ENCODE results near the gene HTRA2. TPM values are rescaled to one million over a fixed set of nuclear protein-coding genes. Genes with fewer than 3 reads are reported as not detected.
"Not testable (repeated sequence)": the region's sequence is repeated elsewhere in the genome, so short reads cannot be mapped to it uniquely, and the experiment has no call there.

Gene HTRA2
- total and polyA plus RNA-seq, 4 donors: 27.4 to 46.9 (median 33.7) TPM

DNA sequence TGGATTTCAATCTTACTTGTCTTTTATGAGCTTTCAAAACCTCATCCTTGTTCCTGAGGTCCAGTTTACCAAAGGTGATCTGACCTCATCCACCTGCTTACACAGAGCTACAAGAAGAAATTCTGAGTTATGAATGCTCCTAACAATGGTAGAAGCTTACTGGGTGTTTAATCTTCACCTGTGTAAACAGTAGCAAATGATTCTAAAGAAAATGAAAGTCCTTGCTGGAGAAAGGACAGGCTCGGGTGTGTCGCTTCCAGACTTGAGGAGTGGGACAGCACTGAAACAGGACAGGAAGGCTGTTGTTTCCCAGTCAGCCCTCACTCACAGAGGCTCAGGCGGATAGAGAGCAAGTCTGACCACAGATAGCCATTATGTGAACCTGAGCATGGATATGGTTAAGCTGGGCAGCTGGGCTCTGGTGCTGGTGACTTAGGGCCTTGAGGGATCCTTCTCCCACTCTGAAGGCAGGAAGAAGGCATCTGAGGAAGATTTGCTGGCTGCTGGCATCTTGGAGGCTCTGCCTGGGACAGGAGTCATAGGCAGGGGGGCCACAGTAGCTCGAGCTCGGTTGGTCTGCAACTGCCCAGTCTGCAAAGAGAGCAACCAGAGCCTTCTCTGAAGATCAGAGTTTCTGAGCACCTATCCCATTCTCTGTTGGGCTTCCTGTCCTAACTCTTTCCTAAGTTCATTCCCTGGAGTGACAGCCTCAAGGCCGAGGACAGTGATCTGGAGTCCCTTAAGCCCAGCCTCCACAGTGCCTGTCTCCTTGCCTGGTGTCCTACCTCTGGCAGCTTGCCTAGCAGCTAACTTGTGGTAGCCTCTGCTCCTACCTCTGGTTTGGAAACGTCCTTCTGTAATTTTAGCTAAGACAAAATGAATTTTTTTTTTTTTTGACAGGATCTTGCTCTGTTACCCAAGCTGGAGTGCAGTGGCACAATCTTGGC, 28.8 kb downstream of the HTRA2 start:
- Histone ChIP-seq H3K4me3 (ENCODE audit: low read length in 2 of 2) (no peak overlapping the region), H3K4me1 (ENCODE audit: control insufficient read depth in 1 of 2, insufficient read depth in 2 of 2, low read length in 2 of 2) (no peaks in the 10 kb centered on the region), H3K9me3 (ENCODE audit: control insufficient read depth, low read length) (no peaks in the 10 kb centered on the region), H3K27me3 (ENCODE audit: control insufficient read depth in 1 of 2, insufficient read depth in 2 of 2, low read length in 1 of 2) (no peaks in the 10 kb centered on the region), H3K27ac (ENCODE audit: low read depth in 1 of 2, low read length in 2 of 2) (no peak overlapping the region), H3K36me3 (ENCODE audit: control insufficient read depth in 1 of 2, insufficient read depth in 2 of 2, low read length in 1 of 2) (no peaks in the 10 kb centered on the region)
- ATAC-seq (ENCODE audit: low FRiP score): no peak
- 70 to 71% methylated on average over 7 of the region's 7 CpGs for WGBS, 2 donors
- no peak for DNase-seq
- intact Hi-C loops (cut with DNase I): no loop called here

DNA sequence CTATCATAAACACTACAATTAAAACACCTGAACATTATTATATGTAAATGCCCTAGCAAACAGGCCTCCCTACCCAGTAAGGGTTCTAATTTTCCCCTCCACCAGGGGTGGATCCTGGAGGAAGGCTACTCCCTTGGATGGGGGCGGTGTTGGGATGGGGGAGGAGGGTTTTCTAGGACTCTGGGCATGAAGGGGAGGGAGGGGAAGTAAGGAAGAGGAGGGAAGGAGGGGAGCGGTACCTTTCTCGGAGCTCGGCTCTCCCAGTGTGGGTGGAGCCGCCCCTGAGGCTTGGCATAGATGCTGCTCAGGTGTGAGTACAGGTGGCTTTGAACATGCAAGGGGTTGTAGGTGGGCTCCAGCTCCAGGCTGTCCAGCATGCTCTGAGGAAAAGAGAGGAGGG, 30.2 kb downstream of the HTRA2 start:
- DNase-seq (no peak), ATAC-seq (ENCODE audit: low FRiP score) (no peak)
- Histone ChIP-seq H3K27me3 (ENCODE audit: control insufficient read depth in 1 of 2, insufficient read depth in 2 of 2, low read length in 1 of 2) (no peaks in the 10 kb centered on the region), H3K4me3 (ENCODE audit: low read length in 2 of 2) (no peak overlapping the region), H3K36me3 (ENCODE audit: control insufficient read depth in 1 of 2, insufficient read depth in 2 of 2, low read length in 1 of 2) (no peaks in the 10 kb centered on the region), H3K27ac (ENCODE audit: low read depth in 1 of 2, low read length in 2 of 2) (no peak overlapping the region), H3K9me3 (ENCODE audit: control insufficient read depth, low read length) (no peaks in the 10 kb centered on the region), H3K4me1 (ENCODE audit: control insufficient read depth in 1 of 2, insufficient read depth in 2 of 2, low read length in 2 of 2) (no peaks in the 10 kb centered on the region)
- 21 to 31% methylated on average over 5 of the region's 5 CpGs for WGBS, 2 donors
- intact Hi-C loops (cut with DNase I): no loop called here

DNA sequence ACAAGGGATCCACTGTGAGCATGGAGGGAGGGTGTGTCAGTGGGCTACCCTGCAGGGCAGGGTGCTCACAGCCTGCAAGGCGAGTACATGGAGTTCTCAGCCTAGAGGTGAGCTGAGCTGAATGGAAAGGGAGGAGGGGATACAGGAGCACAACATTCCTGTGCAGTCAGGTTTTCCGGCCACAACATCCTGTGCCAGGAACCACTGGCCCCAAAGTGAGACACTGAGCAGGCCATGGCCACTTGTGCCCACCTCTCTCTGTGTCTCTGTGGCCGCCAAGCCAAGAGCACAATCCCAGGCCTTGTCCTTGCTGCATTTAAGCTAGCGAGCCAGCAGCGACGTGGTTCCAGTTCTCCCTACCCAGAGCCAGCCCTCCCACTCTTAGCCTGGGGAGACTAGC, 30.9 kb downstream of the HTRA2 start:
- DNase-seq (no peak), ATAC-seq (ENCODE audit: low FRiP score) (no peak)
- Histone ChIP-seq H3K27ac (ENCODE audit: low read depth in 1 of 2, low read length in 2 of 2) (no peak overlapping the region), H3K36me3 (ENCODE audit: control insufficient read depth in 1 of 2, insufficient read depth in 2 of 2, low read length in 1 of 2) (no peaks in the 10 kb centered on the region), H3K4me1 (ENCODE audit: control insufficient read depth in 1 of 2, insufficient read depth in 2 of 2, low read length in 2 of 2) (no peaks in the 10 kb centered on the region), H3K27me3 (ENCODE audit: control insufficient read depth in 1 of 2, insufficient read depth in 2 of 2, low read length in 1 of 2) (no peaks in the 10 kb centered on the region), H3K4me3 (ENCODE audit: low read length in 2 of 2) (no peak overlapping the region), H3K9me3 (ENCODE audit: control insufficient read depth, low read length) (no peaks in the 10 kb centered on the region)
- intact Hi-C loops (cut with DNase I): no loop called here
- 50 to 51% methylated on average over 6 of the region's 6 CpGs for WGBS, 2 donors

DNA sequence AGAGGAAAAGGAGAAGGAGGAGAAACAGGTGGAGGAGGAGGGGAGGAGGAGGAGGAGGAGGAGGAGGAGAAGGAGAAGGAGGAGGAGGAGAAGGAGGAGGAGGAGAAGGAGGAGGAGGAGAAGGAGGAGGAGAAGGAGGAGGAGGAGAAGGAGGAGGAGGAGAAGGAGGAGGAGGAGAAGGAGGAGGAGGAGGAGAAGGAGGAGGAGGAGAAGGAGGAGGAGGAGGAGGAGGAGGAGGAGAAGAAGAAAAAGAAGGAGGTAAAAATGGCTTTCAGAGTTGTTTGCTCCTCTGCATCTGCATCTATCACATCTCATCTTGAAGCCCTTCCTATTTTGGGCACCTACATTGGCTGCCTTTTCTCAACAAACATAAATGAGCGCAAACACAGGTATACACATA, 31.3 kb downstream of the HTRA2 start:
- H3K4me3 ChIP-seq (ENCODE audit: low read length in 2 of 2); H3K36me3 ChIP-seq (ENCODE audit: control insufficient read depth in 1 of 2, insufficient read depth in 2 of 2, low read length in 1 of 2); H3K4me1 ChIP-seq (ENCODE audit: control insufficient read depth in 1 of 2, insufficient read depth in 2 of 2, low read length in 2 of 2); ATAC-seq (ENCODE audit: low FRiP score); H3K9me3 ChIP-seq (ENCODE audit: control insufficient read depth, low read length); DNase-seq; H3K27me3 ChIP-seq (ENCODE audit: control insufficient read depth in 1 of 2, insufficient read depth in 2 of 2, low read length in 1 of 2); H3K27ac ChIP-seq (ENCODE audit: low read depth in 1 of 2, low read length in 2 of 2); intact Hi-C loops (cut with DNase I): not testable (repeated sequence)
- 87 to 97% methylated on average over 1 of the region's 1 CpG for WGBS, 2 donors

DNA sequence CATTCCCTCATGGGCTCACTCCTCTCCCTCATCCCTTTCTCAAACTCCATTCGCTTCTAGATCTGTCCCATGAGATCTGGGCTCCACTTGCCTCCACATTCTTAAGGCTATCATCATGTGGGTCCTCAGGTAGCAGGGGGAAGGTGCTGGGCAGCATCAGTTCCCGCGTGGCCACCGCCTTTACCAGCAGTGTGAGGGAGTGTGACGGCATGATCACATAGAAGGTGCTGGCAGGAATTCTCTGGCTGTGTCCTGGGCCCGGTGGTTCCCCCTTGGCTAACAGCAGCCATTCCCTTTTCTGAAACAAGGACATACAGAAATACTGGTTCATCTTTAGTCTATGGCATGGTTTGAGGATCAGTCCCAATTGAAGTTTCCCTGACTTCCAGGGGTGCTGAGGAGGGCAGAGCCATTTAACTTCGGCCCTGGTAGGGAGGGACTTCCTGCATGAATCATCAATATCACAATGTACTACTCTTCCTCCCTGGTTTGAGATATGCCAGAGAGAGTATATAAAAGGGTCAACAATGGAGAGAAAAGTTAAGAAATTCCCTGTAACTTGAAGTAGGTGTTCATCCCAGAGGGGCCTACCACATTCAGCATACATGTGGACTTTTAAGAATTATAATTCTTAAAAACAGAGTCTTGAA, 32.5 kb downstream of the HTRA2 start:
- ATAC-seq (ENCODE audit: low FRiP score): no peak
- H3K27ac ChIP-seq (ENCODE audit: low read depth in 1 of 2, low read length in 2 of 2): no peak overlapping the region
- intact Hi-C loops (cut with DNase I): no loop called here
- WGBS, 2 donors: 78 to 81% methylated on average over 7 of the region's 7 CpGs
- H3K36me3 ChIP-seq (ENCODE audit: control insufficient read depth in 1 of 2, insufficient read depth in 2 of 2, low read length in 1 of 2): no peaks in the 10 kb centered on the region
- no peak for DNase-seq
- H3K9me3 ChIP-seq (ENCODE audit: control insufficient read depth, low read length): no peaks in the 10 kb centered on the region
- H3K4me1 ChIP-seq (ENCODE audit: control insufficient read depth in 1 of 2, insufficient read depth in 2 of 2, low read length in 2 of 2): peaks cover 0 to 2% of the 10 kb centered on the region in 2 donors
- H3K27me3 ChIP-seq (ENCODE audit: control insufficient read depth in 1 of 2, insufficient read depth in 2 of 2, low read length in 1 of 2): no peaks in the 10 kb centered on the region
- no peak overlapping the region for H3K4me3 ChIP-seq (ENCODE audit: low read length in 2 of 2)

DNA sequence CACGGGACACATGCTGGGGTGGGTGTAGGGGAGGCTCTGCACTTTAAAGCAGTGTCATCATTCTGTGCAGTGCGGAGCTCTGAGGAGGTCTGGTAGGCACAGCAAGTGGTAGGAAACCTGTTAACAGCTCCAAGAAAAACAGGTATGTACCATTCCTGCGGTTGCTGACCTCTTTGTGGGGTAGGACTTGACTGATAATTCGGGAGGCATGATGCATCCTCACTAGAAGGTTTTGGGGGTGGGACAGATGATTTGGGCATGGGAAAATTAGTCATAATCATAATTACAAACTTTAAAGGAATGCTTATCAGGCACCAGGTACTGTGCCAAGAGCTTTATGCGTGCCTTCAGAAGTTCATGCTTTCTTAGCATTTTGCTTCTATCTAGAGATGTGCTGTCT, 34.5 kb downstream of the HTRA2 start:
- Histone ChIP-seq H3K9me3 (ENCODE audit: control insufficient read depth, low read length) (no peaks in the 10 kb centered on the region), H3K27me3 (ENCODE audit: control insufficient read depth in 1 of 2, insufficient read depth in 2 of 2, low read length in 1 of 2) (no peaks in the 10 kb centered on the region), H3K4me3 (ENCODE audit: low read length in 2 of 2) (no peak overlapping the region), H3K36me3 (ENCODE audit: control insufficient read depth in 1 of 2, insufficient read depth in 2 of 2, low read length in 1 of 2) (no peaks in the 10 kb centered on the region), H3K27ac (ENCODE audit: low read depth in 1 of 2, low read length in 2 of 2) (no peak overlapping the region), H3K4me1 (ENCODE audit: control insufficient read depth in 1 of 2, insufficient read depth in 2 of 2, low read length in 2 of 2) (peaks cover 0 to 2% of the 10 kb centered on the region in 2 donors)
- no peak for ATAC-seq (ENCODE audit: low FRiP score)
- 52 to 59% methylated on average over 5 of the region's 5 CpGs for whole genome bisulfite sequencing, 2 donors
- DNase-seq: no peak
- intact Hi-C loops (cut with DNase I): no loop called here

DNA sequence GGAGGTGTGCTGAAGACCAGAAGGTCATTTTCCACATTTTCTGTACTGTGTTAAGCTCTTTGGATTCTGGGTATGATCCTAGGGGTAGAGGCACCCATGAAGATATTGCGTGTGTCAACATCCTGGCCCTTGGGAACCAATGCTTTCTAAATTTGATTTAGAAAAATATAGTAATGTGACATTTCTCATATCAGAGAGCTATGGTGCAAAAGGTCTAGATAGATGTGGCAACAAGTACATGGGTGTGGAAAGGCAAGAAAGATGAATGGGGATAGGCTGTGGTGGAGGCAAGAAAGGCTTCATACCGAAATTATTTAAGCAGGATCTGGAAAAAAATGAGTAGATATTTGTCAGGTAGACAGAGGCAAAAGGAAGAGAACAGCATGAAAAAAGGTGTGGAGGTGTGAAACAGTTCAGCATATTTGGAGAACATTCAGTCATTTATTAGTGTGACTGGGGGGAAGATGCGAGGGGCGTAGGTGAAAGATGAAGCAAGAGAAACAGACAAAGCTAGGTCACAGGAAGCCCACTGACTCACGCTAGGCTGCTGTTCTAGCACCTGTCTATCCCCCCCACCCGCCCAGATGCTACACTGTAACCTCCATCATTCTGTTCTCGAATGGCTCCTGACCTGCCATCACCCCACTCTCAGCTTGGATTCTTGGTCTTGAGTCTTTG, 36.5 kb downstream of the HTRA2 start:
- H3K27ac ChIP-seq (ENCODE audit: low read depth in 1 of 2, low read length in 2 of 2): no peak overlapping the region
- no peaks in the 10 kb centered on the region for H3K9me3 ChIP-seq (ENCODE audit: control insufficient read depth, low read length)
- peaks cover 0 to 2% of the 10 kb centered on the region in 2 donors for H3K4me1 ChIP-seq (ENCODE audit: control insufficient read depth in 1 of 2, insufficient read depth in 2 of 2, low read length in 2 of 2)
- ATAC-seq (ENCODE audit: low FRiP score): no peak
- DNase-seq: no peak
- 62 to 73% methylated on average over 7 of the region's 7 CpGs for WGBS, 2 donors
- no peaks in the 10 kb centered on the region for H3K36me3 ChIP-seq (ENCODE audit: control insufficient read depth in 1 of 2, insufficient read depth in 2 of 2, low read length in 1 of 2)
- intact Hi-C loops (cut with DNase I): no loop called here
- H3K27me3 ChIP-seq (ENCODE audit: control insufficient read depth in 1 of 2, insufficient read depth in 2 of 2, low read length in 1 of 2): no peaks in the 10 kb centered on the region
- no peak overlapping the region for H3K4me3 ChIP-seq (ENCODE audit: low read length in 2 of 2)

DNA sequence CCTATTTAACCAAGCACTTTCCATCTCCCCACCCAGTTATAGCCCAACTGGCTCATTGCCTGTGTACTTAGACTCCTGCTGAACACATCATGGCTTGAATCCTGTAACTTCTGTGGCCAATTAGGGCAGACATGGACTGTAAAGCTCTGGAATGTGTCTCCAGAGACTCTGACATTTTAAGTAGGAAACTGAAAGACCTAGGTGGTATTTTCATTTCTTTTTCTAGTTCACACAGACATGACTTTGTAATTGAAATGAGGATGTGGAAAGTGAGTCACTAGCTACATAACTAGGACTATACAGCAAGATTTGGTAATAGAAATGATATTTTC, 37.0 kb downstream of the HTRA2 start:
- no peak overlapping the region for H3K27ac ChIP-seq (ENCODE audit: low read depth in 1 of 2, low read length in 2 of 2)
- intact Hi-C loops (cut with DNase I): no loop called here
- H3K4me3 ChIP-seq (ENCODE audit: low read length in 2 of 2): no peak overlapping the region
- no peaks in the 10 kb centered on the region for H3K27me3 ChIP-seq (ENCODE audit: control insufficient read depth in 1 of 2, insufficient read depth in 2 of 2, low read length in 1 of 2)
- peaks cover 0 to 2% of the 10 kb centered on the region in 2 donors for H3K4me1 ChIP-seq (ENCODE audit: control insufficient read depth in 1 of 2, insufficient read depth in 2 of 2, low read length in 2 of 2)
- ATAC-seq (ENCODE audit: low FRiP score) (no peak), DNase-seq (no peak)
- no peaks in the 10 kb centered on the region for H3K9me3 ChIP-seq (ENCODE audit: control insufficient read depth, low read length)
- H3K36me3 ChIP-seq (ENCODE audit: control insufficient read depth in 1 of 2, insufficient read depth in 2 of 2, low read length in 1 of 2): no peaks in the 10 kb centered on the region
